NB4 (cell line): ENCODE results near the gene RYR3.
"Not testable (repeated sequence)": the region's sequence is repeated elsewhere in the genome, so short reads cannot be mapped to it uniquely, and the experiment has no call there.

ENCODE experiments used
- DNase-seq: peaks from one replicate; pipeline ENCODE4 v3.0.0; 2010; ENCODE audit warnings: low read depth
- H3K4me3 ChIP-seq: one replicate; pipeline ENCODE4 v1.5.1; 2011; ENCODE audit warnings: mild to moderate bottlenecking, low read depth, low read length, moderate library complexity
- CTCF ChIP-seq: IDR thresholded peaks from one replicate; pipeline ENCODE4 v1.5.1; 2012; ENCODE audit warnings: low read depth, low read length
- MAX ChIP-seq: IDR thresholded peaks from 2 replicates; pipeline ENCODE4 v1.6.1; 2011; ENCODE audit warnings: low read depth, low read length
- MYC ChIP-seq: IDR thresholded peaks from 2 replicates; pipeline ENCODE4 v1.6.1; 2011; ENCODE audit warnings: low read depth, low read length
- POLR2A ChIP-seq: IDR thresholded peaks from 2 replicates; pipeline ENCODE4 v1.6.1; 2011; ENCODE audit warnings: mild to moderate bottlenecking; ENCODE audit not compliant: insufficient read length; ENCODE audit errors: extremely low read depth

The RYR3 gene

GRCh38 chr15:33813891-33814290 lies 503.1 kb downstream of the RYR3 start:
- DNase-seq: no peak
- no peak for TF ChIP-seq MYC
- no peak overlapping the region for H3K4me3 ChIP-seq

- DNase-seq, H3K4me3 ChIP-seq: not testable (repeated sequence)
These were observed 508.7 kb downstream of the RYR3 start for GRCh38 chr15:33819499-33819898.

GRCh38 chr15:33822479-33822878 lies 511.7 kb downstream of the RYR3 start:
- no peak for TF ChIP-seq MAX
- TF ChIP-seq MYC: no peak
- no peak for TF ChIP-seq CTCF
- TF ChIP-seq POLR2A: no peak
- H3K4me3 ChIP-seq: no peak overlapping the region
- no peak for DNase-seq

- H3K4me3 ChIP-seq: no peak overlapping the region
- no peak for TF ChIP-seq MYC
- no peak for TF ChIP-seq POLR2A
- TF ChIP-seq CTCF: no peak
- no peak for TF ChIP-seq MAX
These were observed 512.4 kb downstream of the RYR3 start for GRCh38 chr15:33823119-33823518.

GRCh38 chr15:33825453-33825852 lies 514.7 kb downstream of the RYR3 start:
- no peak overlapping the region for H3K4me3 ChIP-seq
- no peak for DNase-seq
- no peak for TF ChIP-seq CTCF
- TF ChIP-seq MAX: no peak
- no peak for TF ChIP-seq POLR2A
- no peak for TF ChIP-seq MYC

More at GRCh38 chr15:33823119-33823518, 512.4 kb downstream of the RYR3 start:
- DNase-seq: no peak

GRCh38 chr15:33826201-33826600 lies 515.4 kb downstream of the RYR3 start:
- no peak for DNase-seq
- H3K4me3 ChIP-seq: no peak overlapping the region
- no peak for TF ChIP-seq CTCF
- TF ChIP-seq MYC: no peak
- no peak for TF ChIP-seq MAX
- TF ChIP-seq POLR2A: no peak

GRCh38 chr15:33830351-33830750 lies 519.6 kb downstream of the RYR3 start:
- TF ChIP-seq MYC (no peak), CTCF (no peak), MAX (no peak), POLR2A (no peak)
- no peak overlapping the region for H3K4me3 ChIP-seq
- no peak for DNase-seq
